AG20443 (cell line): ENCODE data around the gene POLD2.

Source experiments
- DNase-seq: peaks from one replicate; pipeline ENCODE4 v3.0.0; 2012; ENCODE audit warnings: low spot score, mixed read lengths

Gene POLD2

DNA sequence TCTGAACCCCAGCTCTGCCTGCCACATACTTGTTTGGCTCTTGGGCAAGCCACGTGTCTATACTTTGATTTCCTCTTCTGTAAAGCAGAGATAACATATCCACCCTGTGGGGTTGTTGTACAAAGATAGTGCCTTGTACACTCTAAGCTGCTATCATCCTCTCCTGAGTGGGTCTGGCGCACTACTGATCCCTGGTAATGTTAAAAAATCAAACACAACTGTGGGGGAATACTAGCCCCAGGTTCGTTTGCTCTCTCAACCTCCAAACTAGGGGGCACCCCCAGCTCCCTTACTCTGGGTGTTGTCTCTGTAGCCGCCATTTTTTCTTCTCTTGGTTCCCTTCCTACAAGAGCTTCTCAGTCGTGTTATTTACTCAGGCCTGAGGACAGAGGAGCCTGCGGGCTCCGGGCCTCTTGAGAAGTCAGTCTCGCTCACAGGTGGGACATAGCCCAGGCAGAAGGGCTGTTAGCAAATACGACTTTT, 42.0 kb downstream of the POLD2 start:
- DNase-seq = no peak

DNA sequence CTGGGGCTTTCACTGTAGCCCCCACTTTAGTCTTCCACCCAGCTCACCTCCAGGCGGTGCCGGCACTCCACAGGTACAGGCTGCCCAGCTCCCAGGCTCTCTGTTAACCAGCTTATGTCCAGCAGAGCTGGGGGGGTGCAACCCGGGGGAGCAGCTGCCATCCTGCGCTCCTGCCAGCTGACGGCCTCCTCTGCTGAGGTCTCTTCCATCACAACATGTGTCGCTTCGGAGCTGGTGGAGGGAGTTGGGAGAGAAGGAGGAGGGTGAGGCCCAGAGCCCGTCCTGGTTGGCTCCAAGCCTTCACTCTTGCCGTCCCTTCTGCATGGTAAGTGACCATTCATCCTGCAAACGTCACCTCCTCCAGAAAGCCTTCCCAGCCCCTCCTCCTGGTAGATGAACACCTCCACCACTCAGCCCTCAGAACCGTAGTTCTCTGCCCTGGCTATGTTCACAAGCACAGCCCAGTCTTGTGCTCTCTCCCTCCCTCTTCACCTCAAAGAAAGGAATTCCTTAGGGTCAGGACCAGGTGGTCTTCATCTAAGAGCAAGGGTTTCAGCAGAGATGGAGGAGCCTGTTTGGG, 42.6 kb downstream of the POLD2 start:
- DNase-seq = no peak

DNA sequence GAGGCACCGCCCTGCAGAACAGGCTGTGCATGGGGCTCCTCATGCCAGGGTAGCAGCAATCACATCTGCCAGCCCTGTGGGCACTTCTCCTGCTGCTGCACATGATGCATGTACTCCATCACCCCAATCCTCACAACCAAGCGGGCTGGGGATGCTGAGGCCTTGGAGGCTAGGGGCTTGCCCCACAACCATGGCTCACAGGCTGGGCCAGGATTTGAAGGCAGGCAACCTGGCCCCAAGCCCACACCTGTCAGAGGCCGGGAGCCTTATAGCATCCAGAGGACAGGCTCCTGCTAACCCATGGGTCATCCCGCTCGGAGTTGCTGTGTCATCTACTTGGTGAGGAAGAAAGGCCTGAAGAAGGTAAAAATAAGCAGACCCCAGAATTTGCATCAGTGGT, 43.2 kb downstream of the POLD2 start:
- DNase-seq = no peak

DNA sequence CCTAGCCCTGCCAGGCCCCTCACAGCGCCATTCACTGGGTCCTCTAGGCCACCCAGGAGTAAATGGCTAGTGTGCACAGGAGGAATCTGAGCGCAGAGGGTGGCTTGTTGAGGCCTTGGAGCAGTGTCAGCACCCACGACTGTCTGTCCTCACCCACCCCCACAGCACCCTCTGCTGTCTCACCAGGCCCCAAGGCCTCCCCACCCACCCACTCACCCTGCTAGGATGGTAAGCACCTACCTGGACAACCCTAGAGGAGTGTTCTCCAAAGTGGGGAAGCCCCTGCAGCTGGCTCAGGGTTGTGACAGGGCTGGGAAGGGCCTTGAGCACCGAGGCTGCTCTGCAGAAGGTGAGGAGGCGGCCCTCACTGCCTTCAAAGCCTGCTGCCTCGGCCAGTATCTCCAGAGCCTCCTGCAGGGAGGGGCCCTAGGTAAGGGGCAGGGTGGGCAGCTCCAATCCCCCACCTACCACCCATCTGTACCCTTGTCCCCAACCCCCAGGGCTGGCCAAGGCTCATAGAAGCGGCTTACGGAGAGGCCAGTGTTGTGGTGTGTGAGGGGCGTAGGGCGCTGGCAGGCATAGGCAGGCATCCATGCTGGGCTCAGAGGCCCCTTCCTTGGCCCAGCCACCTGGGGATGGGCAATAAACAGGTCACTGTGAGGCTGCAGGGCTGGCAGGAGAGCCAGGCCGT, 43.9 kb downstream of the POLD2 start:
- DNase-seq = no peak

DNA sequence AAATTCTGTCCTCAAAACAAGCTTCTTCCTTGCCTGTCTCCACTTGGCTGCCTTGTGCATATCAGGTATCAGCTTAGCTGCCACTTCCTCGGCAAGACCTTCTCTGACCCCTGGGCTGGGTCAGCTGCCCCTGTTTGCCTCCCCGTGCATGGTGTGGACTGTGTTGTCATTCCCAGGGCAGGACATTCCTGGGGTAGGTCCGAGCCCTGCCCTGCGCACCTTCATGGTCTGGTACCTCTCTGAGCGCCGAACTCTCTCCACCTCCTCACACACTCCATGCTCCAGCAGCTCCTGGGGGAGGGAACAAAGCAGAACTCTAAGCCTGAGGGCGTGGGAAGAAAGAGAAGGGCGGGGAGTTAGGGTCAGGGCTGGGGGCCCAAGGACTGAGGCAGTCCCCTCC, 44.8 kb downstream of the POLD2 start:
- no peak for DNase-seq

DNA sequence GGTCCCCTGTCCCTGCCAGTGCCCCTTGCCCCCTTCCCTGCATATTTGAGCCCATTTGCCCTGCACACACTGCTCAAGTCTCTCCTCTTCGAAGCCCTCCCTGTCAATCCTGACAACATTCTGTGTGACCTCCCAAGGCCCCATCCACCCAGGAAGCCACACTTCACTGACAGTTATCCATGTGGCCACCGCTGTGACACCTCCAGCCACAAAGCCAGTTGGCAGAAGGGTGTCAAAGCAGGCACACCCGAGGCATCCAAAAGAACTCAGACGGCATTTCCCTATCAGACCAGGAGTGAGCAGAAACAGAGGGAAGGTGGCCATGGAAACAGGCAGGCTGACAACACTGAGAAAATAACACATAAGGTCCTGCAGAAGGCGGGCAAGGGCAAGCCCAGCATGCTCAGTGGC, 45.7 kb downstream of the POLD2 start:
- DNase-seq = no peak

DNA sequence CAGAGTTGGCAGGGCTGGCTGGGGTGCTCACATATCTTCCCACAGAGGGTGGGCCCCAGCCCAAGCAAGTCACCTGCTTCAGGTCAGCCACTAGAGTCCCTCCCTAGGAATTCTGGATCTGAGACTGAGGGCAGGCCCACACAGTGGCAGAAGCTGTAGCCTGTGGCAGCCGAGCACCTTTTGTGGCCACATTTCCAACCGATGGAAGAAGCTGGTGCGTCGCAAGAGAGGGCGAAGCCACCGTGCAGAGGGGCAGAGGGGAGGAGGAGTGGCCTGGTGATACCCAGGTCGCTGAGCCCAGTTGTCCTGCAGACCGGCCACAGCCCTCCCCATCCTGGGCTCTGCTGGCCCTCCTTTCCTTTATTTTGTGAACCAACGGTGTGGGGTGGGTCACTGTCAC, 46.3 kb downstream of the POLD2 start:
- no peak for DNase-seq

DNA sequence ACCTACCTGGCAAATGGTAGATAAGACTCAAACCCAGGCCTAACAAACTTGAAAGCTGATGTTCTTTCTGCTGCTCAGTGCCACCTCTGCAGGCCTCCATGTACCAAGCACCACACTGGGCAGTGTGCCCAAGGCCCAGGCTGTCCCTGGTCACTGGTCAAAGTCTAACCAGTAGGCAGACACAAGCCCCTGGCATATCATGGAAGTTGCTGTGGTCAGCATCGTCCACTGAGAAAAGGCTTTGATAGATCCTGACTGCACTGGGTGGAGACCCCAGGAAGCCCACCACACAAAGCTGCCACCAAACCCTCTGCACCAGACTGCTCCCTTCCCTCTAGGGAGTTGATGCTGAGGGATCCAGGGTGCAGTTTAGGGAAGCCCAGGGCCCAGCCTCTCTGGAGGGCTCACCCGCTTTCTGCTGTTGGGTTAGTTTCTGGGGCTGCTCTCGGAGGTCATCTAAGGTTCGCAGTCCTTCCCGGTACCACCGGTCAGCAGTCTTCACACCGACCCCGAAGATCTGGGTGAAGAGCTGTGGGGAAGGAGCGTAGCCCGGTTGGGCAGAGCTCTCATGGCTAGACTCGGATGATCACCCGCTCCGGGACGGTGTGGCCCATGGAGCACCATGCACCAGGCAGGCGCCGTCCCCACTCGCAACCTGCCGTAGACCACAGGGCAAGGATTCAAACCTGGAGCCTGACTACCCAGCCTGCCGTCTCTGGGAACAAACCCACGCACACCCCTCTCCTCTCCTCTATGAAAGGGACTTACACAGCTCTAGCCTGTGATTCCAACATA, 47.0 kb downstream of the POLD2 start:
- DNase-seq = no peak

DNA sequence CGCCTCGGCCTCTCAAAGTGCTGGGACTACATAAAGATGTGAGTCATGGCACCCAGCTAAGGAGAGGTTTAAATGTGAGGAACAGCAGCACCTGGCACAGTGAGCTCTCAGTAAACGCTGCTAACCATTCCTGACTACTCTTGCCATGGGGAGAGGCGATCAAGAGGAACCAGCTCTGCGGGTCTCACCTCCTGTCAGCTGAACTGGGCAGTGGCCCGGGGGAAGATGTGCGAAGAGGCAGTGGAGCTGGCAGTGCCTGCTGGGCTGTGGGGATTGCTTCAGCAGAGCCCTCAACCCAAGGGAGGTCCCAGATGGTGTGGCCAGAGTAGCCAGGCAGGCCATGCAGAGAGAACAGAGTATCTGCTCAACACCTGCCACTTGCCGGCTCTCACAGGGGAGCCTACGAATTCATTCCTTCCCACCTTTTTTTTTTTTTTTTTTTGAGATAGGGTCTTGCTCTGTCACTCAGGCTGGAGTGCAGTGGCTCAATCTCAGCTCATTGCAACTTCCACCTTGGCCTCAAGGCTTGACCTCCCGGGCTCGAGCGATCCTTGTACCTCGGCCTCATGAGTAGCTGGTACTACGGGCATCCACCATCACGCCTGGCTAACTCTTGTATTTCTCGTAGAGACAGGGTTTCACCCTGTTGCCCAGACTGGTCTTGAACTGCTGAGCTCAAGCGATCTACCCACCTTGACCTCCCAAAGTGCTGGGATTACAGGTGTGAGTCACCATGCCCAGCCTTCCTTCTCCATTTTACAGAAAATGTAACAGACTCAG, 47.9 kb downstream of the POLD2 start:
- DNase-seq = no peak

DNA sequence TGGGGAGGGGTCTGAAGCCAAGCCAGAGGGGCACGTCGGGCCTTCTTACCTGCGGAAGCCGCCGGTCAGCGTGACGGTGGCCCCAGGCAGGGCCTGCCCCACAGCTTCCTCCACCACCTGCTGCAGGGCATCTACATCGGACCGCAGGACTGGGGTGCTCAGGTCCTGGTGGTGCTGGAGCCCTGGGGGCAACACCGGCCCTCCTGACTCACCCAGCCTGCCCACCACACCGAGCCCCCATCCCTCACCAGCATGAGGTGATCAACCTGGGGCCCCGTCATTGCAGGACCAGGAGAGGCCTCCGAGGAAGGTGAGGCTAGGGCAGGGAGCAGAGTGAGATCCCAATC, 49.0 kb downstream of the POLD2 start:
- DNase-seq = no peak

DNA sequence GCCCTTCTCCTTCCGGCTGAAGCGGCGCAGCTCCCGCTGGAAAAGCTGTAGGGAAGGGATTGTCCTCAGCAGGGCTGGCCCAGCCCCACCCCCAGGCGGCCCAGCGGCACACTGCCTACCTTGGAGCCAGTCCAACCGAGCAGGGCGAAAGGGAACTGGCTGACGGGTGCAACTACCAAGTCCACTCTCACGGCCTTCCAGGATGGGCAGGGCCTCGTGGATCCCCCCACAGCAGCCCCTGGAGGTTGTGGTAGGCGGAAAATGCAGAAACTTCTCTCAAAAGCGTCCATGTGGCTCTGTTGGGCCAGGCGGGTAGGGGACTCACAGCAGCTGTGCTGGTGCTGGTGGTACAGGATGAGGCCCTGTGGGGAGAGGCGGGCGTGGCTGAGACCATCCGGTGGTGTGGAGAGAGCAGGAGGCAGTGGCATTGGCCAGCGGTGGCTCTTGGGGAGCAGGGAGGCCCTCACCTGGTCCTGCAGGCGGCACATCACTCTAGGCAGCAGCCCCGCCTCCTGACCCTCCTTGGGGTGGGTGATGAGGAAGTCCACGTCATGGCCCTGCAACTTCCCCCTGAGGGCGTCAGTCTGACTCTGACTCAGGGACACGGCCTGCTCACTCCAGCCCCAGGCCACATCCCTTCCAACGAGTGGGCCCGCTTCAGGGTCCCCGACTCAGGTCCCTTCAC, 49.5 kb downstream of the POLD2 start:
- peak; percentile 66 for DNase-seq

DNA sequence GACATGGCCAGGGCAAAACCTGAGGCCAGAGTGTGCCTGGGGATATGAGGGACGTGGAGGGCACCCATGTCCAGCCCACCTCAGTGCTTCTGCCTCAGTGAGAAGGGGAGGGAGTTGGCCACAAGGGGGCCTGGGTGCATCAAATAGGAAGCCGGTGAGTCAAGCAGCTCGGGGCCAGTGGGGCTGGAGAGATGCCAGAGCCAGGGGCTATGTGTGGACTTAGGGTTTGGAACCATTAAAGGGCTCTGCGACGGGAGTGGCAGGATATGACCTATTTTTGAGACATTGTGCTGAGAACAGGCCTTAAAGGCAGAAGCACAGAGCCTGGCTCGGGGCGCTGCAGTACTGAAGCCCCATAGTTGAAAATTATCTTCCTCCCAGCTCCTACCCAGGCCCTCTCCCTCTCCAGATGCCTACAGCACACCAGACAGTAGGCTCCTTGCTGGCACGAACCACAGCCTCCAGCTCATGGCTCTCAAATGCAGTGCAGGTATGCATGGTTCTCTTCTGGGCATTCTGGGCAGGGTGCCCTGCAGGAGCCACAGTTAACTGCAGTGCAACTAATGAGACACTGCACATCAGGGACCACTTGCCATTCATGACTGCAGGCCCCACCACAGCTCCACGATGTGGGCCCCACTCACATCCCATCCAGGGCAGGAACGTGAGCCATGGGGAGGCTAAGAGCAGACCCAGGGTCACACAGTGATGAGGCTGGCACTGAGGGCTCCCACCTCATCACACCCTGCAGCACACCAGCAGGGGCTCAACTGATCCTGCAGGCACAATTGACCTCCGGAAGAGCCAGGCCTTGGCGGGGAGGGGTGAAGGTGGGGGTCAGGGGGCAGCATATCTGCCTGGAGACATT, 50.8 kb downstream of the POLD2 start:
- DNase-seq = peak; percentile 88

DNA sequence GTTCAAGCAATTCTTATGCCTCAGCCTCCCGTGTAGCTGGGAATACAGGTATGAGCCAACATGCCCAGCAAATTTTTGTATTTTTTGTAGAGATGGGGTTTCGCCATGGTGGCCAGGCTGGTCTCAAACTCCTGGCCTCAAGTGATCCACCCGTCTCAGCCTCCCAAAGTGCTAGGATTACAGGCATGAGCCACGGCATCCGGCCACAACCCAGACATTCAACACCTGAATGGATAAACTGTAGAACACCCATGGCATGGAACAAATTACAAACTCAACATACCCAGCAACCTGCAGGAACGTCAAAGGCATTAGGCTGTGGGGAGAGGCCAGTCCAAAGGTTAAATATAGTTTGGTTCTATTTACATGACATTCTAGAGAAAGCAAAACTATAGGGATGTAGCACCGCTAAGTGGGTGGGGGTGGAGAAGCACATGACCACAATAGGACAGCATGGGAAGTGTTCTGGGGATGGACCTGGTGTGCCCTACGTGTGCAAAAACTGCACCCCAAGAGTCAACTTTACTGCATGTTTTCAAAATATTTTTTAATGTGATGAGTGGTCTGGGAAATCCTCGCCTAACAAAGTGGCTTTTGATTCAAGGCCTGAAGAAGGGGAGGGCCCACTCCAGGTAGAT, 51.5 kb downstream of the POLD2 start:
- DNase-seq = no peak

DNA sequence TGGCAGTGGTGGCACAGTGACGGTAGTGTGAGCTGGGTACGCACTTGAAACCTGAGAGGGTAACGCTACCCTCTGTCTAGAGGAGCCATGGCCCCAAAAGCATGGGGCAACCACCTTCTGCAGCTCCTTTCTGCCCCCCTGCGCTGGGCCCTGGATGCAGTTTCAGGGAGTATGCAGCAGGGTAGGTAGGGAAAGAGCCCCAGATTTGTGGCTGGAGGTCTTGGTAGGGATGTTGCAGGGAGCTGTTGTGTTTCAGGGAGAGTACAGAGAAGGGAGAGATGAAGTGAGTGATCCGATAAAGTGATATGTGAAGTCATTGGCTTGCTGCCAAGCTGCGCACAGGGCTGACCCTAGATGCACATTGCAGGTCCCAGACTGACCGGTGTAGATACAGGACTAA, 55.3 kb downstream of the POLD2 start:
- no peak for DNase-seq

DNA sequence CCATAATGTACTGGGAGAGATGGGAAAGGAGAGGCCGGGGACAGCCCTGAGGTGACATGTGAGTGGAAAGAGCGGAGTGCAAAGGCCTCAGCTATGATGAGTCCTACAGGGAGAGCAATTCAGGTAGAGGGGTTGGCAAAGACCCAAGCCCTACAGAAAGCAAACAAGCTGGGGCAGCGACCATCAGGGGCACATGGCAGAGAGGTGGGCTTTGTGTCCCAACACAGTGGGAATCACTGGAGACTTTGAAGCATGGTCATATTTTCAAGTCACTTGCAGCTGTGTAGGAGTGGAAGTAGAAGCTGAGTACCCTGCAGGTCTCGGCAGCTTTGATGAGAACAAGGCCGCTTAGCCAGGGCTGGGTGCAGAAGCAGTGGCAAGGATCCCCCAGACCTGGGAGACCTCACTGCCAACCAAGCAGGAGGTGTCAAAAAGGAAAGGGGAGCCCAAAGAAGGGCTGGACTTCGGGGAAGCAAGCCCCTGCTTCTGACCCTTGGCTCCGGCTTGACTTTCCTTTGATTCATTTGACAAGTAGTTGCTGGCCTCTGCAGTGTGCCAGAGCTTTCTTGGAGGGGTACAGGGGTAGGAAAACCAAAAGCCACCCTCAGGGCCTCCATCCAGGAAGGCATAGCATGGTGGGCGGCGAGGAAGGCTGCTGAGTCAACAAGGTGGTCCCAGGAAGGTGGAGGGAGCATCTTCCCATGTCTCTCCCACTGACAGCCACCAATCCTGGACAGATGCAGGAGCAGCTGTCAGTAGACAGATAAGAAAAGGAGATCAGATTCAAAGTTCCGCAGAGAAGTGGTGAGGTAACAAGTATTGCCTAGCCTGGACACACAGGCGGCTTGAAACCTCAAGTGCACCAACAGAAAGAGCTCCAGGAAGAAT, 56.0 kb downstream of the POLD2 start:
- DNase-seq = no peak

DNA sequence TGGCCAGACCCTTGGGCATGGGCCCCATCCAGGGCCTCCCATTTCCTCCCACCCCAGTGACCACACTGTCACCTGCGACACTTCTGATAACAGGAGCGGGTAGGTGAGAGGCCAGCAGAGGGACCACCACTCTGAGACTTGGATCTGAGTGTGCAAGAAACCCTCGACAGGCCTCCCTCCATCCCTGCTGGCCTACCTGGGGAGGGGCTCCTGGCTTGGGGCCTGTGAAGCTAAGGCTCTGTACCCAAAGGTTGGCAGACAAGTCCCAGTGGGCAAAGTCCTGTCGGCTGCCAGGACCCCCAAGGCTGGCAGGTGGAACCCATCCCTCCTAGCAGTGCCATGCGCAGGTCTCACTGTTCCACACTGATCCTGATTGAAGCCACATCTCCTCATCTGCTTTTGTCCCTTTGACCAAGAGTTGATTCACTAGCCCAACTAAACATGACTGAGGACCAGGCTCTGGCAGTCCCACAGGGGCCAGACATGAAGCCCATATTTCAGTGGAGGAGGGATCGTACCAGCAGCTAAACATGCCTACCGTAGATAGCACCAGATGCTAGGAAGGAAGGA, 56.8 kb downstream of the POLD2 start:
- DNase-seq = no peak

DNA sequence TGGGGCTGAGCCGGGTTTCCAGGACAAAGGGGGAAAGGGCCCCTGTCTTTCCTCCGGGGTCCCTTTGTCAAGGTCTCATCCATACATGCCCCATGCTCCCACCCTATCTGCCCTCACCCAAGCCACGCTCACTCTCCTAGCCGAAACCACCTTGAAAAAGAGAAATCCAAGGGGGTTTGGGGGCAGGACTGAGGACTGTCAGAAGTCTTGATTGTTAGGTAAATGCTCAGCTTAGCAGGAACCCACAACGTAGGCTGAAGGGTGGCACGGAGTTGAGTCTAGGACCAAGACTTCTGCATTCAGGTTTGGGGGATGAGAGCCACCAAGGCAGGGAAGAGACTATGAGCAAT, 57.3 kb downstream of the POLD2 start:
- no peak for DNase-seq

DNA sequence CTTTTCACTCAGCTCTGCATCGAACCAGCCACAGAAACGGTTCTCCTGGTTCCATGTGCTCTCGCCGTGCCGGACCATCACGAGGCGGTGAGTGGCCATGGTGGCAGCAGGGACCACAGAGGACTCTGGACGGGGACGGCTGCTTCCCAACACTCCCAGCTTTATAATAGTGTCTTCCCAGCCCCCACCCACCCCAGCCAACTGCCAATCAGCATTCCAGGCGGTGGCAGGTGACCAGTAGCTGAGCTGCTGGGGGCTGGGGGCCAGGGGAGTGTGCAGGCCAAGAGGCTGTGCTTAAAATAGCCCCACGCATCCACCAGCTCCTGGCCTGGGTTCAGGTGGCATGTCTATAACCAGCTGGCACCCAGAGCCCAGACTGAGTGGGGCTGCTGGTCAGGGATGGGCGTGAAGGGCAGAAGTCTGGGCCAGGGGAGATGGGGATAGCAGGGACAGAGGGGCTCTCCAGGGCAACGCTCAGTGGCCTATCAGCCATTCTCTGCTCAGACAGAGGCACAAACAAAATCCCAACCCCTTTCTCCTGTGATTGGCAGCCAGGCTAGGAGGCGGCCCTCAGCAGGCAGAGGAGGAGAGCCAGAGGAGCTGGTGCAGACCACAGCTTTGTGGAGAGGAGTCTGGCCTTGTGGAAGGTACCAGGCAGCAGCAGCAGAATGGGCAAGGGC, 57.8 kb downstream of the POLD2 start, which contains the start of gene PGAM2:
Gene PGAM2, minus strand, starts transcription at position 137 of the 680 bp plus-strand sequence. Its CDS starts 38 bp downstream, at position 99.
- DNase-seq = peak; percentile 39
